Naive B cell (primary cell): ENCODE measurements around the gene LMTK2. TPM values are rescaled to one million over a fixed set of nuclear protein-coding genes. Genes with fewer than 3 reads are reported as not detected.

ENCODE experiments used
- ATAC-seq, 2 donors: fragments of 150-1000 bp; cut with Tn5 transposase; 2 replicates each; pipeline ENCODE4 v1.10.0; 2021; ENCODE audit warnings: low read depth in 2 of 2, mild to moderate bottlenecking in 2 of 2, moderate library complexity in 2 of 2
- DNase-seq: peaks from one replicate; pipeline ENCODE4 v3.0.0; 2022
- H3K27ac Mint-ChIP-seq, 6 donors: one replicate each; pipeline ENCODE4 v1.8.0; 2020 to 2022; ENCODE audit warnings: mild to moderate bottlenecking in 6 of 6, mixed read lengths in 6 of 6, moderate library complexity in 5 of 6, inconsistent platforms in 2 of 6
- H3K27me3 Mint-ChIP-seq, 3 donors: one replicate each; pipeline ENCODE4 v1.8.0; 2021 to 2022; ENCODE audit warnings: mixed read lengths in 3 of 3, mild to moderate bottlenecking in 1 of 3
- H3K36me3 Mint-ChIP-seq, 2 donors: one replicate each; pipeline ENCODE4 v1.8.0; 2020 to 2022; ENCODE audit warnings: mixed read lengths in 2 of 2, inconsistent platforms in 1 of 2, mild to moderate bottlenecking in 1 of 2
- H3K4me1 Mint-ChIP-seq, 3 donors: one replicate each; pipeline ENCODE4 v1.8.0; 2020 to 2022; ENCODE audit warnings: mixed read lengths in 3 of 3, inconsistent platforms in 1 of 3, mild to moderate bottlenecking in 1 of 3, moderate library complexity in 1 of 3
- H3K4me3 Mint-ChIP-seq, 8 donors: one replicate each; pipeline ENCODE4 v1.8.0; 2020 to 2022; ENCODE audit warnings: mild to moderate bottlenecking in 8 of 8, mixed read lengths in 8 of 8, moderate library complexity in 8 of 8, inconsistent platforms in 2 of 8
- H3K9me3 Mint-ChIP-seq, 7 donors: one replicate each; pipeline ENCODE4 v1.8.0; 2020 to 2022; ENCODE audit warnings: mixed read lengths in 7 of 7, mild to moderate bottlenecking in 5 of 7, inconsistent platforms in 2 of 7, moderate library complexity in 1 of 7
- polyA plus RNA-seq, 6 donors: library from polyadenylated mRNA; unstranded; fragments of 300-500 nt; fragmentation: Illumina TruSeq; gene quantifications; one replicate each; pipeline ENCODE4 v1.2.3, GENCODE V29; 2021; ENCODE audit warnings: low read depth in 6 of 6

The LMTK2 gene
- polyA plus RNA-seq, 6 donors from 2014 or later, result 1.4 to 3.5 (median 2.0) TPM

GRCh38 chr7:98163269-98163668 lies 56.6 kb downstream of the LMTK2 start:
- DNase-seq (no peak), ATAC-seq (no peak)
- Mint-ChIP-seq H3K36me3 (peaks cover 10 to 11% of the 10 kb centered on the region in 2 donors), H3K9me3 (no peaks in the 10 kb centered on the region), H3K27me3 (peaks cover 16 to 24% (median 23%) of the 10 kb centered on the region in 3 donors), H3K4me3 (no peak overlapping the region), H3K4me1 (peaks cover 17 to 22% (median 20%) of the 10 kb centered on the region in 3 donors), H3K27ac (no peak overlapping the region)

- ATAC-seq, result no peak
- no peaks in the 10 kb centered on the region for H3K9me3 Mint-ChIP-seq
- H3K4me3 Mint-ChIP-seq, result no peak overlapping the region
- no peak overlapping the region for H3K27ac Mint-ChIP-seq
- H3K36me3 Mint-ChIP-seq, result peaks cover 10 to 11% of the 10 kb centered on the region in 2 donors
- H3K4me1 Mint-ChIP-seq, result peaks cover 17 to 26% (median 23%) of the 10 kb centered on the region in 3 donors
- peaks cover 16 to 24% (median 23%) of the 10 kb centered on the region in 3 donors for H3K27me3 Mint-ChIP-seq
- DNase-seq, result no peak
Observed at GRCh38 chr7:98163704-98164494, 57.2 kb downstream of the LMTK2 start.

GRCh38 chr7:98165827-98166667 lies 59.4 kb downstream of the LMTK2 start:
- Mint-ChIP-seq H3K4me1 (peaks cover 23 to 27% (median 26%) of the 10 kb centered on the region in 3 donors), H3K27ac (peak overlapping the region in 1 of 6 donors; percentile 84), H3K4me3 (peak overlapping the region in 1 of 8 donors; percentile 12), H3K9me3 (no peaks in the 10 kb centered on the region), H3K36me3 (peaks cover 0 to 11% of the 10 kb centered on the region in 2 donors), H3K27me3 (peaks cover 16 to 24% (median 19%) of the 10 kb centered on the region in 3 donors)
- ATAC-seq (peak; percentile 67 to 81), DNase-seq (peak; percentile 58)

GRCh38 chr7:98166668-98166970 lies 60.0 kb downstream of the LMTK2 start:
- H3K4me1 Mint-ChIP-seq, result peaks cover 23 to 27% (median 26%) of the 10 kb centered on the region in 3 donors
- H3K9me3 Mint-ChIP-seq, result no peaks in the 10 kb centered on the region
- no peak overlapping the region for H3K4me3 Mint-ChIP-seq
- DNase-seq (no peak), ATAC-seq (no peak)
- no peak overlapping the region for H3K27ac Mint-ChIP-seq
- peaks cover under 1 to 11% of the 10 kb centered on the region in 2 donors for H3K36me3 Mint-ChIP-seq
- H3K27me3 Mint-ChIP-seq, result peaks cover 16 to 24% (median 19%) of the 10 kb centered on the region in 3 donors

GRCh38 chr7:98167653-98168052 lies 61.0 kb downstream of the LMTK2 start:
- H3K36me3 Mint-ChIP-seq, result peaks cover 5 to 11% of the 10 kb centered on the region in 2 donors
- peaks cover 19 to 23% (median 23%) of the 10 kb centered on the region in 3 donors for H3K4me1 Mint-ChIP-seq
- DNase-seq (no peak), ATAC-seq (no peak)
- H3K9me3 Mint-ChIP-seq, result no peaks in the 10 kb centered on the region
- H3K4me3 Mint-ChIP-seq, result no peak overlapping the region
- peak overlapping the region in 1 of 6 donors; percentile 77 for H3K27ac Mint-ChIP-seq
- peaks cover 16 to 24% (median 18%) of the 10 kb centered on the region in 3 donors for H3K27me3 Mint-ChIP-seq

- peaks cover 12 to 17% (median 16%) of the 10 kb centered on the region in 3 donors for H3K4me1 Mint-ChIP-seq
- H3K4me3 Mint-ChIP-seq, result no peak overlapping the region
- no peaks in the 10 kb centered on the region for H3K9me3 Mint-ChIP-seq
- H3K27me3 Mint-ChIP-seq, result peaks cover 14 to 24% (median 16%) of the 10 kb centered on the region in 3 donors
- H3K36me3 Mint-ChIP-seq, result peaks cover 5 to 11% of the 10 kb centered on the region in 2 donors
- ATAC-seq (peak; percentile 48 to 75), DNase-seq (peak; percentile 67)
- peak overlapping the region in 1 of 6 donors; percentile 38 for H3K27ac Mint-ChIP-seq
Observed at GRCh38 chr7:98168181-98168903, 61.7 kb downstream of the LMTK2 start.

- H3K9me3 Mint-ChIP-seq, result no peaks in the 10 kb centered on the region
- peaks cover 5 to 11% of the 10 kb centered on the region in 2 donors for H3K36me3 Mint-ChIP-seq
- peak overlapping the region in 2 of 6 donors; percentile 19 to 84 for H3K27ac Mint-ChIP-seq
- H3K27me3 Mint-ChIP-seq, result peaks cover 11 to 23% (median 16%) of the 10 kb centered on the region in 3 donors
- H3K4me3 Mint-ChIP-seq, result no peak overlapping the region
- DNase-seq (no peak), ATAC-seq (no peak)
- H3K4me1 Mint-ChIP-seq, result peaks cover 11 to 17% (median 15%) of the 10 kb centered on the region in 3 donors
Observed at GRCh38 chr7:98168904-98169621, 62.4 kb downstream of the LMTK2 start.

- DNase-seq, result no peak
- no peak for ATAC-seq
- no peaks in the 10 kb centered on the region for H3K9me3 Mint-ChIP-seq
- peaks cover 9 to 15% (median 15%) of the 10 kb centered on the region in 3 donors for H3K4me1 Mint-ChIP-seq
- no peak overlapping the region for H3K27ac Mint-ChIP-seq
- peaks cover 2 to 10% (median 5%) of the 10 kb centered on the region in 3 donors for H3K27me3 Mint-ChIP-seq
- no peak overlapping the region for H3K4me3 Mint-ChIP-seq
- peaks cover 9 to 14% of the 10 kb centered on the region in 2 donors for H3K36me3 Mint-ChIP-seq
Observed at GRCh38 chr7:98170966-98171365, 64.3 kb downstream of the LMTK2 start.

- Mint-ChIP-seq H3K4me3 (no peak overlapping the region), H3K27me3 (peaks cover 0 to 7% (median 5%) of the 10 kb centered on the region in 3 donors), H3K4me1 (peaks cover 6 to 13% (median 13%) of the 10 kb centered on the region in 3 donors), H3K9me3 (no peaks in the 10 kb centered on the region), H3K27ac (no peak overlapping the region), H3K36me3 (peaks cover 13 to 14% of the 10 kb centered on the region in 2 donors)
- no peak for DNase-seq
- no peak for ATAC-seq
Observed at GRCh38 chr7:98171449-98171848, 64.8 kb downstream of the LMTK2 start.

GRCh38 chr7:98174334-98175259 lies 67.9 kb downstream of the LMTK2 start:
- H3K36me3 Mint-ChIP-seq, result peaks cover 13 to 14% of the 10 kb centered on the region in 2 donors
- no peak for ATAC-seq

GRCh38 chr7:98175260-98175940 lies 68.7 kb downstream of the LMTK2 start:
- Mint-ChIP-seq H3K36me3 (peaks cover 13 to 14% of the 10 kb centered on the region in 2 donors), H3K4me1 (no peaks in the 10 kb centered on the region), H3K9me3 (no peaks in the 10 kb centered on the region), H3K27me3 (no peaks in the 10 kb centered on the region), H3K27ac (peak overlapping the region in 1 of 6 donors; percentile 73), H3K4me3 (no peak overlapping the region)
- DNase-seq (no peak), ATAC-seq (no peak)

More at GRCh38 chr7:98174334-98175259, 67.9 kb downstream of the LMTK2 start:
- H3K4me1 Mint-ChIP-seq, result no peaks in the 10 kb centered on the region
- H3K4me3 Mint-ChIP-seq, result no peak overlapping the region
- no peaks in the 10 kb centered on the region for H3K27me3 Mint-ChIP-seq
- peak overlapping the region in 1 of 6 donors; percentile 73 for H3K27ac Mint-ChIP-seq
- DNase-seq, result no peak
- no peaks in the 10 kb centered on the region for H3K9me3 Mint-ChIP-seq
